ENCODE measurements around the gene VDAC2.
"Not testable (repeated sequence)": the region's sequence is repeated elsewhere in the genome, so short reads cannot be mapped to it uniquely, and the experiment has no call there.

The VDAC2 gene

GRCh38 chr10:75197906-75198305 is 12.7 kb upstream of the VDAC2 start:
- no peak for DNase-seq (ENCODE audit: insufficient read length, low spot score)
- FAIRE-seq: no peak

GRCh38 chr10:75199949-75200348 is 10.6 kb upstream of the VDAC2 start:
- not testable (repeated sequence) for FAIRE-seq; DNase-seq (ENCODE audit: insufficient read length, low spot score)

DNA sequence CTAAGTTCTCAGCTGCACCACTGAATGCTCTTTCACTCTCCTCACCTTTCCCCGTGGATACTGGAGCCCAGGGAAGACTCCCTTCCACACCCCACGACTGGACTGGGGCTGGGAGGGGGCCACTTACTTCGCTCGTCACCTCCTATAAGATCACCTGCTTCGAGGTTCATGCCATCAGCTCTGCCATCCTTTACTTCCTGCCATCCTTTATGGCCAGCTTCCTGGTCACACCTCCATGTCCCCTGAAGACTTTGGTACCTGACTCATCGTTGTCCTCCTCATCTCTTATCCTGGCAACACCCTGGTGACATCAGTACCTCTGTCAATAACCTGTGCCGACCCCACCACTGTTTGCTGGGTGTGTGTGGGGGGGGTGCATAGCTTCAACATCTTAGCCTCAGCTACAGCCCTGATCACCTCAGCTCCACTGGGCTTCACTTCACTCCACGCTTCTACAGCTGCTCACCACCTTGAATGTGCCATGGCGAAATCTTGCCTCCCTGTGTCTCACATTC is 8.7 kb upstream of the VDAC2 start:
- FAIRE-seq (no peak), DNase-seq (ENCODE audit: insufficient read length, low spot score) (no peak)

DNA sequence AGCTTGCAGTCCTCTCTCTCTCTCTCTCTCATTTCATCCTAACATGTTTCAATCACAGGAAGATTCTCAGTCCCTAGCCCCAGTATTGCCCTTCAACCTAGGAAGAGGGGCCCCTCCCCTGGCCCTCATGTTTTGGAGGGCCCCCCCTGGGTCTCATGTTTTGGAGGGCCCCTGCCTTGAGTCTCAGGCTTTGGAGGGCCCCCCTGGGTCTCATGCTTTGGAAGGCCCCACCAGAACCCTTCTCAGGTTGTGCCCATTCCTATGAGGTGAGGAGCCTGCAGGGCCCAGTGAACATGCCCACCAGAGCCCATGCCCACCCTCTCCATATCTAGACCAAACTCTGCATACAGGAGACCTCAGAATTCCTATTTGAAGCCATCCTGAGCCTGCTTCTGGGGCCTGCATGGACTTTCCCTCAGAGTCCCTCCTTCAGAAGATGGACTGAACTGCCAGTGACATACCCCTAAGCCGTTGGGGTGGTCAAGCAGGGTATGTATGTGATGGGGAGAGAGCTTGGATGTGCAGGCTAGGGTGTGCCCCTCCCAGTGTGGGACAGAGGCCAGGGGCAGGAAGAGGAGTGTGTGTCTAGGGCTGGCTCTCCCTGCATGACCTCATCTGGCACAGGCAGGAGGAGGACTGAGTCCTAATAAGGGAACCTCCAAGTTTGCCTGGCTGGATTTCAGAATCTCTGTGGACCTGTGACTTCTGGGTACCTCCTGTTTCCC is 8.1 kb upstream of the VDAC2 start:
- DNase-seq (ENCODE audit: insufficient read length, low spot score): no peak
- no peak for FAIRE-seq

GRCh38 chr10:75203046-75203620 is 7.5 kb upstream of the VDAC2 start:
- not testable (repeated sequence) for FAIRE-seq; DNase-seq (ENCODE audit: insufficient read length, low spot score)

DNA sequence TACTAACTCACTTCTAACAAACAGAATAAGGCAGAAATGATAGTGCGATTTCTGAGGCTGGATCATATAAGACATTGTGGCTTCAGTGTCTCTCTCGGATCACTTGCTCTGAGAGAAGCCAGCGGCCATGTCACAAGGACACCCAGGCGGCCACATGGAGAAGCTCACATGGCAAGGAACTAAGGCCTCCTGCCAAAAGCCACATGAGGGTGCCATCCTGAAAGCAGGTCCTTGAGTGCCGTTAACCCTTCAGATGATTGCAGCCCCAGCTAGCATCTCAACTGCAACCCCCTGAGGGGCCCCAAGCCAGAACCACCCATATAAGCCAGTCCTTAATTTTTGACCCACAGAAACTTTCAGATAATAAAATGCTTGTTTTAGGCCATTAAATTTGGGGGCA is 6.9 kb upstream of the VDAC2 start:
- DNase-seq (ENCODE audit: insufficient read length, low spot score) (no peak), FAIRE-seq (no peak)

DNA sequence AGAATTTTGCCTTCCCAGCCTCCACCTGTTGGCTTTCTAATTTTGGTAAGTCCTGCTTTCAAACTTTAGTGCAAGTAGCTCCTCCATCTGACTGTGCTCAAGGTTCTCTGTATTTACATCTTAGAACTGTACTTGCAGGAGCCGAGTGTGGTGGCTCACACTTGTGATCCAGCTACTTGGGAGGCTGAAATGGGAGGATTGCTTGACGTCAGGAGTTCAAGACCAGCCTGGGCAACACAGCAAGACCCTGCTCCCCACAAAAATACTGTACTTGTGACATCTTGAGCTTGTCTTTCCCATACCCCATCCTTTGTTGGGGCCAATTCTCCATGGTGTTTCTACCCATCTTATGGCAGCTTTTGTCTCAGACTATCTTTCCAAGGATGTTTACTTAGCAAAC is 4.7 kb upstream of the VDAC2 start:
- no peak for FAIRE-seq
- DNase-seq (ENCODE audit: insufficient read length, low spot score): no peak

- not testable (repeated sequence) for DNase-seq (ENCODE audit: insufficient read length, low spot score); FAIRE-seq
These were observed 4.0 kb upstream of the VDAC2 start for GRCh38 chr10:75206638-75207037.

- FAIRE-seq (no peak), DNase-seq (ENCODE audit: insufficient read length, low spot score) (no peak)
These were observed 3.3 kb upstream of the VDAC2 start for GRCh38 chr10:75207079-75207856.

- FAIRE-seq (no peak), DNase-seq (ENCODE audit: insufficient read length, low spot score) (no peak)
These were observed 2.8 kb upstream of the VDAC2 start for GRCh38 chr10:75207857-75208144.

GRCh38 chr10:75208181-75208580 is 2.4 kb upstream of the VDAC2 start:
- DNase-seq (ENCODE audit: insufficient read length, low spot score): no peak
- FAIRE-seq: no peak

DNA sequence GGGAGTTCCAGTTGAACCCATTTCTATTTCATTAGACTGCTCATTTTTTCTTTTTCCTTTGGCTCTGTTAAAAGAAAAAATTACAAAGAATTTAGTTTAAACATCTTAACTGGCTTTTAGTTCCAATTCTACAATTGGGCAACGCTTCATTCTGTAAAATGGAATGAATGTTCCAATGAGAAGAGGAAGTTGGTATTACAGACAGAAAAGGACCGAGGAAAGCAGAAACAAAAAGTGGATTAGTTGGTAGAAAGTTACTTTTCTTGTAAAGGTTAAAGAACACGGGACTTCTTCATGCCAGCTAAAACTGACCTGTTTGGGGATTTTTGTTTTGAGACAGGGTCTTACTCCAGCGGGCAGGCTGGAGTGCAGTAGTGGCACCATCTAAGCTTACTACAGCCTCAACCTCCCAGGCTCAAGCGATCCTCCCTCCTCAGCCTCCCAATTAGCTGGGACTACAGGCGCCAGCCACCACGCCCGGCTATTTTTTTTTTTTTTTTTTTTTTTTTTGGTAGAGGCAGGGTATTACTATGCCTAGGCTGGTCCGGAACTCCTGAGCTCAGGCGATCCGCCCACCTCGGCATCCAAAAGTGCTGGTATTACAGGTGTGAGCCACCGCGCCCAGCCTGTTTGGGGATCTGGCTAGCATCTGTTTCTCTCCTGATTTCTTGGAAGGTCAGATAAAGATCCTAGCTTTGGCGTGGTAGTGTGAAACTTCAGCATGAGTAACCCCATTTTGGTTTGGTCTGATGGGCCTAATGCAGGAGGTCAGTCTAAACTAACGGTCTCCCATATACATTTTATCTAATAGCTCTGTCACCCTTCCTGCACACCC is 1.3 kb upstream of the VDAC2 start:
- DNase-seq (ENCODE audit: insufficient read length, low spot score) (no peak), FAIRE-seq (no peak)

- DNase-seq (ENCODE audit: insufficient read length, low spot score) (peak; percentile 57), FAIRE-seq (peak; percentile 60)
These were observed 695 bp upstream of the VDAC2 start for GRCh38 chr10:75209921-75210281.

DNA sequence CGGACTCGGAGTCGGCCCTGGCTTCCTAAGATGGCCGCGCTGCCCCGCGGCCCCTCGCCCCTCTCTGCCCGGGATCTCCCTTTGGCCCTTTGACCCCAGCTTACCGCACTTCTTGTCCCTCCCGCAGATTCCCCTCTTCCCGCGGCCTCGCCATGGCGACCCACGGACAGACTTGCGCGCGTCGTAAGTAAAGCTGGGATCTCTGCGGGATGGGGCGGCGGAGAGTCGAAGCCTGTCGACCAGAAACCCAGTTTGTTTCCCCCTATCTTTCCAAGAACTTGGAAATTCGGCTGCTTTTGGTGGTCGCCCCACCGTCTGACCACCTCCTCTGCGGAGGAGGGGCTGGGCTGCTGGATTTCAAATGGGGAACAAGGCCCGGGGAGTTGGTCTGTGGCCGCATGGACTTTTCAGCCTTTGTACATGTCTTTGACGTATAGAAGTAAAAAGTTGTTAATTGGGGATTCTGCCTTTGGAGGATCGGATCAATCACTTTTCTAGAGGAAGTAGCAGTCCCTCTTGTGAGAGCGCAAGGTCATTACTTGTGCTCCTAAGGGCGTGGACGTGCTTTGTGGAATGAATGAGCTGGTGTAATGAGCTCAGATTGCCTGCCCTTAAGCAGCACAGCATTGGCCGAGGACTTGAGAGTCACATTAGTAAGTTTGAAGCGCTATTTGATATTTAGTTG is 553 bp downstream of the VDAC2 start:
- no peak for DNase-seq (ENCODE audit: insufficient read length, low spot score)
- FAIRE-seq: no peak

DNA sequence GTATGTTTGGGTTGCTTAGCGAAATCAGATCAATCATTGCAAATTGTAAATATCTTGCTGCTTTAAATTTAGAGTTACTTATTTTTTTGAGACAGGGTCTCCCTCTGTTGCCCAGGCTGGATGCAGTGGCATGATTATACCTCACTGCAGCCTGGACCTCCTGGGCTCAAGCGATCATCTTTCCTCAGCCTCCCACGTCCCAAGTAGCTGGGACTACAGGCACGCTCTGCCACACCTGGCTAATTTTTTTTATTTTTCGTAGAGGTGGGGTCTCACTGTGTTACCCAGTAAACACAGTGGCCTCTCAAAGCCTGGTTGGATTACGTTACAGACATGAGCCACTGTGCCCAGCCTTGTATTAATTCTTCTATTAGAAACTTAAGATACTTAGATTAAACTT is 1.7 kb downstream of the VDAC2 start:
- FAIRE-seq (no peak), DNase-seq (ENCODE audit: insufficient read length, low spot score) (no peak)

GRCh38 chr10:75220274-75220673 is 9.7 kb downstream of the VDAC2 start:
- DNase-seq (ENCODE audit: insufficient read length, low spot score) (no peak), FAIRE-seq (no peak)

GRCh38 chr10:75221492-75221891 is 10.9 kb downstream of the VDAC2 start:
- not testable (repeated sequence) for DNase-seq (ENCODE audit: insufficient read length, low spot score); FAIRE-seq

DNA sequence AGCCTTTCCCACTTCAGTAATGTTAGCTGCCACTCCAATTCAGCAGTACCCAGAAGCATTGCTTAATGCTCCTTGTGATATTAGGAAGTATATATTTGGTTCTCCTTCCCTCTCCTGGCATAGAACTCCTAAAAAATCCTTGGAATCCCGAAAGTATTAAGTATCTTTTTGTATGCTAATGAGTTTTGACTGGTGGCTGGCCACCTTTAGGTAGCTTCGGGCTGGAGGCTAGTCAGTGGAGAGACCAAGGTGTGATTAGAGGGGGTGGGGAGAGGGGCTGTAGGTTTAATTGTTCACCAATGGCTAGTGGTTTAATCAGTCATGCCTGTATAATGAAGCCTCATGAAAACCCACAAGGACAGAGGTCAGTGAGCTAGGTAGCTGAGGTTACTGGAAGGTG is 12.9 kb downstream of the VDAC2 start:
- no peak for FAIRE-seq

DNA sequence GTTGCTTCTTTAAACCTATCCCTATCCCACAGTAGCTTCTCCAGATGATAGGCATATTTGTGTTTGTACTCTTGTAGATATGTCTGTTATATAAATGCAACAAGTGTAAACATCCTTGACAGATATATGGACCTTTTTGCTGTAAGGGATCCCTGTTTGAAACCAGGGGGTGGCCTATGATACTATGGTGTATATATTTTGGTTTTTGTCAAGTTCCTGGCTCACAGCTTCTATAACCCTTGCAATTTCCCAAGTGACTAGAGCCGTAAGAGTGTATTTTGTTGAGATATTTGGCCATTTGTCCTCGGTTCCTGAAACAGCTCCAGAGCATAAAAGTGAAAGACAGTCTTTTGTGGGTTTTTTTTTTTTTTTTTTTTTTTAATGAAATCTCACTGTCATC is 15.5 kb downstream of the VDAC2 start:
- FAIRE-seq: no peak
- DNase-seq (ENCODE audit: insufficient read length, low spot score): no peak

More for the DNA sequence above, 12.9 kb downstream of the VDAC2 start:
- no peak for DNase-seq (ENCODE audit: insufficient read length, low spot score)

DNA sequence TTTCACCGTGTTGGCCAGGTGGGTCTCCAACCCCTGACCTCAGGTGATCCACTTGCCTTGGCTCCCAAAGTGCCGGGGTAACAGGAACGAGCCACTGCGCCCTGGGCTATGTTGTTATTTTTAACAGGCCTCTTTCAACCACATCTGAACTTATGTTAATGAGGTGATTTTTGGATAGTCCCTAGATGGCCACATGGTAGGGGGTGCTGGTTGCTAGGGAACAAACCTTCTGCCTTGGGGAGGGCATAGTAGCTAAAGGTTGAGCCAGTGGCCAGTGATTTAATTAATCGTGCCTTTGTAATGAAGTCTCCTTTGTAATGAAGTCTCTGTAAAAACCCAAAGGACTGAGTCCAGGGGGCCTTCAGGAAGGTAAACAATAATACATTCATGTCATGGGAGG is 16.1 kb downstream of the VDAC2 start:
- DNase-seq (ENCODE audit: insufficient read length, low spot score) (no peak), FAIRE-seq (no peak)
